GM11168 (cell line): ENCODE results near the gene PTPRD.

ENCODE experiments used
- in situ Hi-C: fragments of 300-500 bp; cut with MboI; formaldehyde crosslinking; loops from one replicate; pipeline ENCODE4 v1.12.0; 2022; ENCODE audit warnings: low sequenced_read_pairs; ENCODE audit not compliant: unreplicated experiment

Gene PTPRD

DNA sequence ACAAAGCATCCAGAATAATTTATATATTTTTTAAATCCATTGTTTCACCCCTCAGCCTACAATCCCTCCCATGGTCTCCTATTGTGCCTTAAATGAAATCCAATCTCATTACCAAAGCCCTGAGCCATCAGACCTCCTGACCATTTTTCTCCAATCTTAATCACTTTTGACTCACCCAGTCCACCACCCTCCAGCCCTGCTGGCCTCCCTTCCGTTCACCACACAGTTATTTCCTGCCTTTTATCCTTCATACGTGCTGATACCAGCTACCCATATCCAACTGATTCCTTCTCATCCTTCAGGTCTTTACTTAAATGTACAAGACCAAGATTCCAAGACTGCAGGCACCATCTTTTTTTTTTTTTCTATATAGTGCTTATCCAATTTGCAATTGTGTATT is 1786.5 kb downstream of the PTPRD start:
- in situ Hi-C loops, result no loop called here

GRCh38 chr9:8825585-8826147 is 1787.1 kb downstream of the PTPRD start:
- in situ Hi-C loops, result no loop called here

DNA sequence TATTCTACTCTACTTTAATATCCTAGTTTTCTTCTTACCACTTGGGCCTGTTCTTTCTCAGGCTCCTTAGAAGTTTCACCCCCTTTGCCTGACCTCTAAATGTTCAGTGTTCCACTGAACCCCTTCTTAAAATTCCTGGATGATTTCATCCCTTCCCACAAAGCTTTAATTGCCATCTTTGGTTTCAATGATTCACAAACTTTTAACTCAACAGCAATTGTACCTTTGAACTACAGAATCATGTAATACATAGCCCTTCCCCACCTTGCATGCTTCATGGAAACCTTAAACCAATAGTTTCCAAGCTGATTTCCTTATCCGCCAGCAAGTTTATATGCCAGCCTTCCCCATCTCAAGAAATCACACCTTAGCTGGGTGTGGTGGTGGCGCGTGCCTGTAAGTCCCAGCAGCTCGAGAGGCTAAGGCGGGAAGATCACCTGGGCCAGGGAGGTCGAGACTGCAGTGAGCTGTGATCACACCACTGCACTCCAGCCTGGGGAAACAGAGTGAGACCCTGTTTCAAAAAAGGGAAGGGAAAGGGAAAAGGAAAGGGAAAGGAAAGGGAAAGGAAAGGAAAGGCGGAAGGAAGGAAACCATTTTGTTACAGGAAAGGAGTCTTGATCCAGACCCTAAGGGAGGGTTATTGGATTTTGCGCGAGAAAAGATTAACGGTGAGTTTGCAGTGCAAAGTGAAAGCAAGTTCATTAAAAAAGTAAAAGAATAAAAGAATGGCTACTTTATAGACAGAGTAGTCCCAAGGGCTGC is 1789.5 kb downstream of the PTPRD start:
- in situ Hi-C loops, result no loop called here

DNA sequence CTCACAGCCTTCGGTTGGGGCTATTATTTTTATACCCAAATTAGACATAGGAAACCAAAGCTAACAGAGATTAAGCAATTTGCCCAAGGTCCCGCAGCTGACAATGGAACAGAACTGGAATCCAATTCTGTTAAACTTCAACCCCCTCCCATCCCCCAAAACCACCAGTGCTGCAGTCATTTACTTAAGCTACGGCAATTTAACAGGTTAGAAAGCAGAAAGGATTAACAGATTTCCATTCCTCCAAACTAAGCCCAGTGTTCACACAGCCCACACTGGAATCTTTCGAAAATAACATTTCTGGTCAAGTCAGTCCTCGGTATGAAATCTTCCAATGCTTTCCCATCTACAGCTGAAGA is 1790.2 kb downstream of the PTPRD start:
- in situ Hi-C loops, result no loop called here

DNA sequence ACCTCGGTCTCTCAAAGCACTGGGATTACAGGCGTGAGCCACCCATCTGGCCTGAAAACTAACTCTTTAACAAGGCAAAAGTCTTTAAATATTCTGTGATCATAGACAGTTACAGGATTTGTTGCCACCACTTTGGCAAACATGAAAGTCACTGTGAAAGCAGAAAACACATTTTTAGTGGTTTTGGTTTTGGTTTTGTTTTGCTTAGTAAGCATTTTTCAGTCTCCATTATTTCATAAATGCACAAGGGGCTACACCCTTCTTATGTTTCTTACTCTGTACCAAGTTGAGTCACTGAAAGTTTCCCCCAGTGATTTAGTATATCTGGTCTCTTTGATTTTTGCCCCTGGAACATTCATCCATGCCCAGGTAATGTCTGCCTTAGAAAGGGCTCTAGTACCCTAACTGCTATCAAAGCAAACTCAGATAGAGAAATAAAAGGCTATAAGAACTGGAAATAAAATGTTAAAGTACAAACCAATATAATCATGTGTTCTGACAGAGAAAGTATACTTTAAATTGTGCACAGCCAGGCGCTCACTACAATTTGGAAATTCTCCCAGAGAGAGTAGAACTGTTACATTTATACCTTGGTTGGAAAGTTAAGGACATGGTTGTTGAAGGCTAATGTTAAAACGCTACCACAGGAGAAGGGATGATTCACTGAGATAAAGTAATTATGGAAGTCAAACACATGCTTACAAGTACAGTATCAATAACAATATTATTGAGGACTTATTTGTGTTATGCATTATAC is 1790.7 kb downstream of the PTPRD start:
- in situ Hi-C loops, result no loop called here

GRCh38 chr9:8817335-8817734 is 1795.5 kb downstream of the PTPRD start:
- in situ Hi-C loops, result no loop called here

- in situ Hi-C loops, result no loop called here
These were observed 1796.4 kb downstream of the PTPRD start for GRCh38 chr9:8816361-8816760.

DNA sequence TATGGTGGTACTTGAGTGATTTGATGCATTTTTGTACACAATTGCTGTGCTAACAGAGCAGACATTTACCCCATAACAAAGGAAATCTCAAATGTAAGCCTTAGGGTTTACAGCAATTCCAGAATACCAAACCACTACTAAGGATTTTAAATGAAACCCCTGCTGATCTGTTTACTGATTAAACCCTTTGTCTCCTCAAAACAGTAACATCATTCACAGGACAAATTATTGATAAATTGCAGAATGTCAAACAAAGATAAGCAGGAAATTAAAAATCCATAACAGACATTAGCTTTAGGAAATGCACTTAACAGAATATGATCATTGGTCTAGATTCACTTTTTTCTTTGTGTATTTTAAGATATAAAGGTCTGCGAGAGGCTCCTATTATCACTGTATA is 1796.9 kb downstream of the PTPRD start:
- in situ Hi-C loops, result no loop called here

- in situ Hi-C loops, result no loop called here
These were observed 1797.6 kb downstream of the PTPRD start for GRCh38 chr9:8815219-8815618.

DNA sequence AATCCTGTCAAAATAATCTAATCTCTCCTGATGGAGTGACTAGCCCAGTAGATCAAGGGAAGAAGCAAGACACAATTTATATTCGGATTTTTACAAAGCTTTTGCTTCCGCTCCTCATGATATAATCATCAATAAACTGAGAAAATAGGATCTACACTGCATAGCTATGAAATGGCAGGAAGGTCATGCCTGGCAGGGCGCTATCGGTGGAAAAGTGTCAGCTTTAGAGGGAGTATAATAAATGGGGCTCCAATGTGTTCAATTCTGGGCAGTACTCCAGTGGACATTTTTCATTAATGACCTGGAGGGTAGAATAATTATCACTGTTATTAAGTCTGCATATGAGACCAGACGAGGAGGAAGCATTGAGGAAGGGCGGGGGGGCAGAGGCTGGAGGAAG is 1799.9 kb downstream of the PTPRD start:
- in situ Hi-C loops, result no loop called here

DNA sequence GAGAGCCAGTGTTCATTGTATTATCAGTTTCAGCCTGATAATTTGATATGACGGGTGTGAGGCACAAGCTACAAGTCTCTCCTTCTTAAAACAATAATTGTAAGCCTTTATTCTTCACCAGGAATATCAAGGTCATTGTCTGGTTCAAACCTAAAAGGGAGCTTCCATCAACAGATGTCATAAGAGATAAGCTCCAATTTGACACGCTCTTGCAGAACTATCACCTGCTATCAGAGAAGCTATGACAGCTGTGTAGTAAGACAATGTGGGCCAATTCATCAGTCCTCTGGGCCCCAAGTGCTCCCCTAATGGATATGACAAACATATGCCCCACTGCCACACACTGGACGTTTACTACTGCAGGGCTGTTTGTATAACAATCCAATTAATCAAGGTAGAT is 1803.1 kb downstream of the PTPRD start:
- in situ Hi-C loops, result no loop called here

- in situ Hi-C loops, result no loop called here
These were observed 1806.7 kb downstream of the PTPRD start for GRCh38 chr9:8806150-8806549.

GRCh38 chr9:8804613-8805012 is 1808.2 kb downstream of the PTPRD start:
- in situ Hi-C loops, result no loop called here

GRCh38 chr9:8802242-8802641 is 1810.6 kb downstream of the PTPRD start:
- in situ Hi-C loops, result no loop called here

- in situ Hi-C loops, result no loop called here
These were observed 1812.6 kb downstream of the PTPRD start for GRCh38 chr9:8800196-8800595.

DNA sequence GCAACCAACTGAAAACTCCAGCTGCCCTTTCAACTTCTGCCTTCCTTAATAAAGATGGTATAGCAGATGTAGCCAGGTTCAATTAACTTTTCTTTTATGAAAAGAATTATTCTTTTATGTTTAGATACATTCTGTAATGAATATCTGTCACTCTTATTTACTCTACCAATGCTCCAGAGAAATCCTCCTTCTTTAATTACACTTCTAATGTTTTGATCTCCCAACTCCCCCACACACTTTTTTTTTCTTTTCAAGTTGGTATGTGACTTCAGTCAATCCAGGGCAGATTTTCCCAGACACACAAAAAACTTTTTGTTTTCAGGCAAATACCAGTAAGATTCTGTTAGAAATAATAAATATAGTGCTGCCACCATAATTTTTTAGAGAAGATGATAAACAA is 1813.2 kb downstream of the PTPRD start:
- in situ Hi-C loops, result no loop called here

- in situ Hi-C loops, result no loop called here
These were observed 1813.6 kb downstream of the PTPRD start for GRCh38 chr9:8799206-8799605.

GRCh38 chr9:8784838-8785237 is 1828.0 kb downstream of the PTPRD start:
- in situ Hi-C loops, result no loop called here

- in situ Hi-C loops, result no loop called here
These were observed 1828.9 kb downstream of the PTPRD start for GRCh38 chr9:8783941-8784340.

- in situ Hi-C loops, result no loop called here
These were observed 1830.6 kb downstream of the PTPRD start for GRCh38 chr9:8782237-8782636.

DNA sequence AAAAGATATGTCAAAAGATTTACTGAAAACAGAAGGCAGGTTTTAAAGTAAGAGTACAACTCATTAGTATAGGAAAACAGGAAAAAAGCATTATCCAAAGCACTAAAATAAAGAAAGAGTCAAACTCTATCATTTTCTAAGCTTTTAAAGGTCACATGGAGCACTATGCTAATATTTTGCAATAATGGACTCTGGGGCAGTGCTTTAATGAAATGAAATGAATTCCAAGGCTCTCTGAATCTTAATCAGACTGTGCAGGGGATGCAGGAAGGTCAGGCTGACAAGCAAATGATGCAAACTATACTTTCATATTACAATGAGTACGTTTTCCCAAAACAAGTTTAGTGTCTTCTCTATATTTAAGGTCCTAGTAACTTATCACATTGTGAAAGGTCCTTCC is 1831.3 kb downstream of the PTPRD start:
- in situ Hi-C loops, result no loop called here

DNA sequence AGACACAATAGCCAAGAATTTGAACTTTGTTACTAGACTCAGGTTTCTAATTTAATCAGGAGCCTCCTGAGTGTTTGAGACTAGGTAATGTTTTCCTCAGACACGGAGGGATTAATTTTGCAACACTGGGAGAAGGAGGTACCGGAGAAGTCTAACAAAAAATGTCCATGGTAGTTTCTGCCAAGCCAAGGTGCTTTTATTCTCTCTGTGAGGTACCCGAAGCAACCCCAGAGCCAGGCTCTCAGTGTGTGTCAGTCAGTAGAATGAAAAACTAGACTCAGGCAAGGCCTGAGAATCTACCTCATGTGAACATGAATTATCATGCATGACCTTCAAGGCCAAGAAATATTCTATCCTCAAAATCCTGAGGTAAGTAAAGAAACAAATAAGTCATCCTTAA is 1832.4 kb downstream of the PTPRD start:
- in situ Hi-C loops, result no loop called here
